Measurements from ENCODE around the gene PLB1.

- no peak for TF ChIP-seq TEAD4 (IDR thresholded peaks at IDR 0.05)
- no peak for TF ChIP-seq CEBPB (IDR thresholded peaks at IDR 0.05)
- no peak for TF ChIP-seq TAF1 (IDR thresholded peaks at IDR 0.05; ENCODE audit: low read depth)
- TF ChIP-seq, protein P1, sequence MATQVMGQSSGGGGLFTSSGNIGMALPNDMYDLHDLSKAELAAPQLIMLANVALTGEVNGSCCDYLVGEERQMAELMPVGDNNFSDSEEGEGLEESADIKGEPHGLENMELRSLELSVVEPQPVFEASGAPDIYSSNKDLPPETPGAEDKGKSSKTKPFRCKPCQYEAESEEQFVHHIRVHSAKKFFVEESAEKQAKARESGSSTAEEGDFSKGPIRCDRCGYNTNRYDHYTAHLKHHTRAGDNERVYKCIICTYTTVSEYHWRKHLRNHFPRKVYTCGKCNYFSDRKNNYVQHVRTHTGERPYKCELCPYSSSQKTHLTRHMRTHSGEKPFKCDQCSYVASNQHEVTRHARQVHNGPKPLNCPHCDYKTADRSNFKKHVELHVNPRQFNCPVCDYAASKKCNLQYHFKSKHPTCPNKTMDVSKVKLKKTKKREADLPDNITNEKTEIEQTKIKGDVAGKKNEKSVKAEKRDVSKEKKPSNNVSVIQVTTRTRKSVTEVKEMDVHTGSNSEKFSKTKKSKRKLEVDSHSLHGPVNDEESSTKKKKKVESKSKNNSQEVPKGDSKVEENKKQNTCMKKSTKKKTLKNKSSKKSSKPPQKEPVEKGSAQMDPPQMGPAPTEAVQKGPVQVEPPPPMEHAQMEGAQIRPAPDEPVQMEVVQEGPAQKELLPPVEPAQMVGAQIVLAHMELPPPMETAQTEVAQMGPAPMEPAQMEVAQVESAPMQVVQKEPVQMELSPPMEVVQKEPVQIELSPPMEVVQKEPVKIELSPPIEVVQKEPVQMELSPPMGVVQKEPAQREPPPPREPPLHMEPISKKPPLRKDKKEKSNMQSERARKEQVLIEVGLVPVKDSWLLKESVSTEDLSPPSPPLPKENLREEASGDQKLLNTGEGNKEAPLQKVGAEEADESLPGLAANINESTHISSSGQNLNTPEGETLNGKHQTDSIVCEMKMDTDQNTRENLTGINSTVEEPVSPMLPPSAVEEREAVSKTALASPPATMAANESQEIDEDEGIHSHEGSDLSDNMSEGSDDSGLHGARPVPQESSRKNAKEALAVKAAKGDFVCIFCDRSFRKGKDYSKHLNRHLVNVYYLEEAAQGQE (IDR thresholded peaks at IDR 0.05; ENCODE audit: low read depth) = no peak
- TF ChIP-seq MAX (IDR thresholded peaks at IDR 0.05) = no peak
Measured at GRCh38 chr2:28528206-28528605, 32.3 kb downstream of the PLB1 start.
